Measurements from ENCODE around the gene OR52L1.
"Not testable (repeated sequence)": the region's sequence is repeated elsewhere in the genome, so short reads cannot be mapped to it uniquely, and the experiment has no call there.

Gene OR52L1

DNA sequence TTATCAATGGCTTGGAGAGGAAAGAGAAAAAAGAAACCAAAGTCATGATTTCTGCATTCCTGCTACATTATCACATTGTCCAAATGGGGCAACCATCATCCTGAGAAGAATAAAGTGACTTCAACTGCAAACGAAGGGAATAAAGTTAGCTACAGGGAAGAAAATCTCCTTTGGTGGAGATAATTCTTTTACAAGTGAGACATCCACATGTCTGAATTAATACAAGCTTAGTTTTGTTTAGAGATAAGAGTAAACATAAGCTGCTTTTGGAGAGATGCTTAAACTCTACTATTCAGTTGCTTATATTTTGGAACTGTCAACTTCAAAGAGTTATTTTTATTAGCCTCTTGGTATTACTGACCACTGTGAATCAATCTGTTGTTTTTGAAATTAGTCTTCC lies at the start of gene OR52L1:
Gene OR52L1, minus strand, starts transcription at position 101 of the 400 bp plus-strand sequence. Its CDS starts 55 bp downstream, at position 46.
- DNase-seq = no peak

- DNase-seq = no peak
Measured at GRCh38 chr11:6030708-6031405, 44.1 kb upstream of the OR52L1 start, which contains the start of gene OR56A1. Gene OR56A1 (minus strand): TSS chr11:6030758. CDS start chr11:6027692, 3,066 bp downstream.

GRCh38 chr11:6027501-6027900 lies 40.7 kb upstream of the OR52L1 start:
- DNase-seq = no peak

GRCh38 chr11:6025056-6025455 lies 38.3 kb upstream of the OR52L1 start:
- no peak for DNase-seq

DNA sequence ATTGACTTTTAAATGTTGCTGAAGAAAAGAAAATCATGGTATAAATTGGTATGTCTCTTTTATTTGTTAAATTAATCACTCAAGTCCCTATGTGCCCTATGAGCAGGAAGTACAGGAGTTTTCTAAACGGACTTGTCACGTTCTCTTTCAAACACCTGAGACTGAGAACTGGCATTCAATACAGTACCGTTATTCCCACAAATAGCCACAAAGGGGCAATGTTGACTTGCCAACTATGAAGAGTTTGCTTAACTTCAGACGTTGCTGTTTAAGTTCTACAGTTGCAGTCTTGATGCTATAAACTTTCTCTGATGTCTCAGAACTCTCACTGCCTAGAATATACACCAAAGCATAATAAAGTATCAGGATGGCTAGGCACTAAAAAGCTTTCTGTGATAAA lies 36.2 kb upstream of the OR52L1 start:
- no peak for DNase-seq

- no peak for DNase-seq
Measured at GRCh38 chr11:6013042-6013441, 26.3 kb upstream of the OR52L1 start.

DNA sequence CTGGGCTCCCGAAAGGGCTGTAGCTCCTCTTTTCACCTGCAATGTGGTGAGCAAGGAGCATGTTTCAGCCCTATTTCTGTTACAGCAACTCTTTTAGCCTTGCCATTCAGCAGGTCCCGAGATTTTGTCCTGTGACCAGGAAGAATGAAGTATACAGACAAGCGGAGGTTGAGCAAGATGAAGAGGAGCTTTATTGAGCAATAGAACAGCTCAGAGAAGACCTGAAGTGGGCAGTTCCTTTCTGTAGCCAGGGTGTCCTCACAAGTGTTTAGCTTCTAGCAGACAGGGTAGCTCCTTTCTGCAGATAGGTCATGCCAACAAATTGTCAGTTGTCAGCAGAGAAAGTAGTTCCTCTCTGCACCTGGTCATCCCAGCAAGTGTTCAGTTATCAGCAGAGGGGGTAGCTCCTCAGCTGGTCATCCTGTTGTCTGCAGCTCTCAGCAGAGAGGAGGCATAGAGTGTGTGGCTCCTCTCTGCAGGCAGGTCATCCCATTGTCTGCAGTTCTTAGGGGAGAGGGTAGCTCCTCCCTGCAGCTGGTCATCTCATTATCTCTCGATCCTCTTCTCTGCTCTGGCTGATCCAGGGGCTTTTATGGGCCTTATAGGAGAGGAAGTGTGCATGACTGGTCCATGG lies 25.4 kb upstream of the OR52L1 start:
- no peak for DNase-seq

- no peak for DNase-seq
Measured at GRCh38 chr11:6006846-6007245, 20.1 kb upstream of the OR52L1 start, which contains the start of gene OR56A4. Gene OR56A4 (minus strand): TSS chr11:6006946. CDS start chr11:6002992, 3,954 bp downstream.

GRCh38 chr11:6006395-6006794 lies 19.6 kb upstream of the OR52L1 start:
- no peak for DNase-seq

DNA sequence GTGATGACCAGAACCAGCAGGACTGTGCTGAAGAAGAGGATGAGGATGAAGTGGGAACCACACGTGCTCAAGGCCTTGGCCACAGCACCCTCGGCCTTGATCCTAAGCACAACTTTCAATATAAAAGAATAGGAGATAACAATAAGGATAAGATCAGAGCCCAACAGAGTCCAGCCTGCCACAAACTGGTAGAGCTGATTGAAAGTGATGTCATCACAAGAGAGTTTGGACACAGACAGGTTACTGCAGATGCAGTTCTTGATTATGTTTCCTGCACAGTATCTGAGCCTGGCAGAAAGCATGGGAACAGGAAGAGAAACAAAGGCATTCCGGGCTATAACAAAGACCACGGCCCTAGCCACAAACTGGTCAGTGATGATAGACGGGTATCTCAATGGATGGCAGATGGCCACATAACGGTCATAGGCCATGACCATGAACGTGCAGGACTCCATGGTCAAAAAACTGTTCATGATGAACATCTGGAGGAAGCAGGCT lies 15.5 kb upstream of the OR52L1 start:
- no peak for DNase-seq

DNA sequence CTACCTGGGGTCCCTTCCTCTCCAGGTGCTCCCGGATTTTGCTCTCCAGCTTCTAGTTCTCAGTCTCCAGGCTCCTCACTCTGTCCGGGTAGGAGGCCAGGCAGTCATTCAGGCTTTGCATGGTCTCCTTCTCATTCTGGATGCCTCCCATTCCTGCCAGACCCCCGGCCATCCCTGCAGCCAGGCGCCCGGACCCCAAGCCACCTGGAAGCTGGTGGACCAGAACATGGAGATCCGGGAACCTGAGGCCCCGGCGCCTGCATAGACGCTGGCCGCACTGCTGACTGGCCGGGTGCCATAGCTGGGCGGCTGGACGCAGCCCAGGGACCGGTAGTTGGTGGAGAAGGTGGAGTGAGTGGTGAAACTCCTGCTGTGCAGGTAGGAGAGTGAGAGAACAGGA lies 8.0 kb upstream of the OR52L1 start:
- DNase-seq = no peak

DNA sequence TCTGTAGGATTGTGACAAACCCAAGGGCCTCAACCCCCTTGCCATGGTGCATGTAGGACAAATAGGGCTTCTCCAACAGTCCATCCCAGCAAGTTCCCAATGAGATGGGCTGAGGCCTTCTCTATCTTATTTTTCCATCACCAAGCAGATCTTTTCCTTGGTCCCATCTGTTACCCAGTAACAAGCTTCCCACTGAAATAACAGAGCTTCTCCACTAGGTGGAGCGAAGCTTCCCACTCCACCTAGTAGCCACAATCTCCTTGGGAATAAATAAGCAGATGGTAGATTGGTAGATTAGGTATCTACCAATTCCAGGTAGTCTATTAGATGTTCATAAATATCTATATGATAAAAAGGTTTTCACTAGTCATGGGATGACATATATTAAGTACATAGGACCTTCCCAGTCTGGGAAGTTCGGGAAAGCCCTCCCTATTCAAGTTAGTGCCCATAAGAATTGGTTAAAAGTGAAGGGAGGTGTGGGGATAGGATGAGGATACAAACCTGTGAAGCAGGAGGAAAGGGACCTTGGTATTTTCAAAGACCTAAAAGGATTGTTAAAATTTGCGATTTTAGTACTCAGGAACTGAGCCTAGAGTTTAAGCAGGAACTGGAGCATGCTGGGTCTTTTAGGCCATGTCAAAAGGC lies 5.9 kb upstream of the OR52L1 start:
- no peak for DNase-seq

- no peak for DNase-seq
Measured at GRCh38 chr11:5992150-5992549, 5.4 kb upstream of the OR52L1 start.

DNA sequence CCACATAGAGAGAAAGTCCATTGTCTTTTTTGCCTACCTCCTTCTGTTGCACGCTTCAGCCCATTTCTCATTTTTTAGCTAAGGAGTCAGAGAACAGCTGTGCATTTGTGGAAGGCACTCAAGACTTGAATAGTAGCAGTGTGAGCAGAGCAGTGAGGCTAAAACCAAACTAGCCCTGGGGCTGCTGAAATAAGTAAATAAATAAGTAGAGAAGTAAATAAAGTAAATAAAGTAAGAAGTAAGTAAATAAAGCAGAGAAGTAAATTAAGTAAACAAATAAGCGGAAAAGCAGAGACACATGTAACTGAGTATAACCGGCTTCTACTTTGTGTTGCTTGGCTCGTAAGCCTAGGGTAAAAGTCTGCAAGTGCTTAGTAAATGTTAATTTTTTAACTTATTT lies 2.4 kb upstream of the OR52L1 start:
- no peak for DNase-seq

GRCh38 chr11:5983443-5983842 lies 3.3 kb downstream of the OR52L1 start:
- no peak for DNase-seq

GRCh38 chr11:5973530-5973929 lies 13.3 kb downstream of the OR52L1 start:
- DNase-seq = no peak

- no peak for DNase-seq
Measured at GRCh38 chr11:5968394-5968793, 18.4 kb downstream of the OR52L1 start, which contains the start of gene OR56A5. Gene OR56A5 (minus strand): TSS chr11:5968494. CDS start chr11:5968494, 0 bp downstream.

DNA sequence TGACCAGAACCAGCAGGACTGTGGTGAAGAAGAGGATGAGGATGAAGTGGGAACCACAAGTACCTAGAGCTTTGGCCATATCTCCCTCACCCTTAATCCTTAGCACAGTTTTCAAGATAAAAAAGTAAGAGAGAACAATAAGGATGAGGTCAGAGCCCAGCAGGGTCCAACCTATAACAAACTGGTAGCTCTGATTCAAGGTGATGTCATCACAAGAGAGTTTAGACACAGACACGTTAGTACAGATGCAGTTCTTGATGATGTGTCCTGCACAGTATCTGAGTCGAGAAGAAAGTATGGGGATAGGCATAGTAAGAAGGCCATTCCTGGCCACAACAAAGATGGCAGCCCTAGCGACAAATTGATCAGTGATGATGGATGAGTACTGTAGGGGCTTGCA lies 19.1 kb downstream of the OR52L1 start:
- DNase-seq = no peak

GRCh38 chr11:5966958-5967357 lies 19.8 kb downstream of the OR52L1 start:
- no peak for DNase-seq

DNA sequence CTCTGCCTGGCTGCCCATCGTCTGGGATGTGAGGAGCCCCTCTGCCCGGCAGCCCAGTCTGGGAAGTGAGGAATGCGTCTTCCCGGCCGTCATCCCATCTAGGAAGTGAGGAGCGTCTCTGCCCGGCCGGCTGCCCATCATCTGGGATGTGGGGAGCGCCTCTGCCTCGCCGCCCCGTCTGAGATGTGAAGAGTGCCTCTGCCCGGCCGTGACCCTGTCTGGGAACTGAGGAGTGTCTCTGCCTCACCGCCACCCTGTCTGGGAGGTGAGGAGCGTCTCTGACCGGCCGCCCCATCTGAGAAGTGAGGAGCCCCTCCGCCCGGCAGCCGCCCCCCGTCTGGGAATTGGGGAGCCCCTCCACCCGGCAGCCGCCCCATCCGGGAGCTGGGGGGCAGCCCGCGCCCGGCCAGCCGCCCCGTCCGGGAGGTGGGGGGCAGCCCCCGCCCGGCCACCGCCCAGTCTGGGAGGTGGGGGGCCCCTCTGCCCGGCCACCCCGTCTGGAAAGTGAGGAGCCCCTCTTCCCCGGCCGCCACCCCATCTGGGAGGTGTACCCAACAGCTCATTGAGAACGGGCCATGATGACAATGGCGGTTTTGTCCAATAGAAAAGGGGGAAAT lies 26.0 kb downstream of the OR52L1 start:
- not testable (repeated sequence) for DNase-seq

- DNase-seq = no peak
Measured at GRCh38 chr11:5955586-5955985, 31.2 kb downstream of the OR52L1 start.

DNA sequence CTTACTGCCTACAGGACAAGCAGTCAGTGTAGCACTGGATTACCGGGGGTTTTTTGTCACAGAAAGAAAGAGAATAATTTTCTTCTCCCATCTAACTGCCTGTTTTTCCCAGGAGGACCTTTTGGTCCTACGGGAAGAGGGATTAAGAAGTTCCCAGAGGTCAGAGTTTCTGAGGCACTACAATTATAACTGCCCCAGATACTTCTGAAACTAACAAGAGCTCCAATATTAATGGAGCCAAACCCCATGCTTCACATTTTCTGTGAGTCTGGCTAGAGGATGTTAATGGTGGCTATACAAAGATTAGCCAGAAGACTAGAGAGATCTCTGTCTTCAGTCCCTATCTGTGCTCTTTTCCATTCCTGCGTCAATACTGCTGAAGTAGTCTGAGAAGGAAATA lies 44.8 kb downstream of the OR52L1 start, which contains the start of gene OR56A3:
Gene OR56A3, plus strand, starts transcription at position 301 of the 400 bp plus-strand sequence. CDS start 5,096 bp downstream, outside the sequence.
- no peak for DNase-seq

GRCh38 chr11:5940748-5941147 lies 46.0 kb downstream of the OR52L1 start:
- DNase-seq = no peak

All from SHP77 treated with DMSO at 0.1 percent for 48 hours (cell line).